NCI-H1105 (cell line): ENCODE measurements around the gene DOCK11.
"Not testable (repeated sequence)": the region's sequence is repeated elsewhere in the genome, so short reads cannot be mapped to it uniquely, and the experiment has no call there.

ENCODE experiments used
- DNase-seq: peaks from one replicate; lab custom pipeline; 2025; lab: John Stamatoyannopoulos, UW

The DOCK11 gene

GRCh38 chrX:118698516-118699170, 203.0 kb downstream of the DOCK11 start:
- no peak for DNase-seq

- DNase-seq, result no peak
Observed at GRCh38 chrX:118702741-118703140, 207.1 kb downstream of the DOCK11 start.

GRCh38 chrX:118706681-118707080, 211.1 kb downstream of the DOCK11 start:
- DNase-seq, result no peak

- no peak for DNase-seq
Observed at GRCh38 chrX:118714521-118714920, 218.9 kb downstream of the DOCK11 start.

- not testable (repeated sequence) for DNase-seq
Observed at GRCh38 chrX:118715917-118716316, 220.3 kb downstream of the DOCK11 start.

GRCh38 chrX:118716833-118717232, 221.2 kb downstream of the DOCK11 start:
- not testable (repeated sequence) for DNase-seq

GRCh38 chrX:118717678-118718391, 222.2 kb downstream of the DOCK11 start:
- DNase-seq, result no peak

- no peak for DNase-seq
Observed at GRCh38 chrX:118718737-118719136, 223.1 kb downstream of the DOCK11 start.

- DNase-seq, result no peak
Observed at GRCh38 chrX:118720058-118720707, 224.6 kb downstream of the DOCK11 start.

GRCh38 chrX:118723376-118723775, 227.8 kb downstream of the DOCK11 start:
- no peak for DNase-seq

GRCh38 chrX:118724365-118724764, 228.8 kb downstream of the DOCK11 start:
- no peak for DNase-seq

- DNase-seq, result no peak
Observed at GRCh38 chrX:118724775-118725174, 229.2 kb downstream of the DOCK11 start.

GRCh38 chrX:118726396-118726795, 230.8 kb downstream of the DOCK11 start:
- no peak for DNase-seq

GRCh38 chrX:118726887-118727685, 231.5 kb downstream of the DOCK11 start, which contains the start of gene IL13RA1:
IL13RA1 (plus strand) TSS chrX:118727606; CDS start chrX:118727639, 33 bp downstream.
- DNase-seq, result peak; percentile 86

- no peak for DNase-seq
Observed at GRCh38 chrX:118727686-118728339, 232.2 kb downstream of the DOCK11 start.

GRCh38 chrX:118729042-118729652, 233.5 kb downstream of the DOCK11 start:
- no peak for DNase-seq

GRCh38 chrX:118730500-118731247, 235.1 kb downstream of the DOCK11 start:
- no peak for DNase-seq

- DNase-seq, result not testable (repeated sequence)
Observed at GRCh38 chrX:118732551-118732950, 236.9 kb downstream of the DOCK11 start.

GRCh38 chrX:118734909-118735308, 239.3 kb downstream of the DOCK11 start:
- no peak for DNase-seq
